Measurements from ENCODE around the gene OSGEP. TPM values are rescaled to one million over a fixed set of nuclear protein-coding genes. Genes with fewer than 3 reads are reported as not detected.

Gene OSGEP
- total RNA-seq, 2 donors from 2014 or later, result 36.1 to 53.4 TPM

DNA sequence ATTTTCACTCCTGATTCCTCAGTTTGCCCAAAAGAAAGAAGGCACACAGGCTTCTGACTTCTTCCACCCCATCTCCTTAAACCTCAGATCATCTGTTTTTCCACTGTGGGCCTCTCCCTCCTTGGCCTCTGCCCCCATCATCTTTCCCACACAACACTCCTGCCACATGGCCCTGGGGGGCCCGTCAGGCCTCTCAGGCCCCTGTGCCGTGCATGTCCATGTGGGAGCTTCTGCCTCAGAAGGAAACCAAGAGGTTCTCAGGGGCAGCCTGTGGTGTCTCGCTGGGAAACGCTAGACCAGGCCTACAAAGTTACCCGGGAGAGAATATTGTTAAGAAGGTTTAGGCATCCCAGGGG is 26.6 kb downstream of the OSGEP start:
- WGBS, 2 donors, result 57 to 80% methylated on average over 5 of the region's 5 CpGs
- ATAC-seq (no peak), DNase-seq (no peak)
- Histone ChIP-seq H3K36me3 (replicated peaks in 1 of 2; ENCODE audit: insufficient read depth in 1 of 2, low read depth in 2 of 2) (no peaks in the 10 kb centered on the region), H3K27me3 (no peaks in the 10 kb centered on the region), H3K9me3 (no peaks in the 10 kb centered on the region), H3K4me3 (no peak overlapping the region), H3K4me1 (peaks cover 8% of the 10 kb centered on the region), H3K27ac (peak overlapping the region in 1 of 4 donors; percentile 31)
- intact Hi-C loops (cut with DNase I), result no loop called here
- TF ChIP-seq, protein P1, sequence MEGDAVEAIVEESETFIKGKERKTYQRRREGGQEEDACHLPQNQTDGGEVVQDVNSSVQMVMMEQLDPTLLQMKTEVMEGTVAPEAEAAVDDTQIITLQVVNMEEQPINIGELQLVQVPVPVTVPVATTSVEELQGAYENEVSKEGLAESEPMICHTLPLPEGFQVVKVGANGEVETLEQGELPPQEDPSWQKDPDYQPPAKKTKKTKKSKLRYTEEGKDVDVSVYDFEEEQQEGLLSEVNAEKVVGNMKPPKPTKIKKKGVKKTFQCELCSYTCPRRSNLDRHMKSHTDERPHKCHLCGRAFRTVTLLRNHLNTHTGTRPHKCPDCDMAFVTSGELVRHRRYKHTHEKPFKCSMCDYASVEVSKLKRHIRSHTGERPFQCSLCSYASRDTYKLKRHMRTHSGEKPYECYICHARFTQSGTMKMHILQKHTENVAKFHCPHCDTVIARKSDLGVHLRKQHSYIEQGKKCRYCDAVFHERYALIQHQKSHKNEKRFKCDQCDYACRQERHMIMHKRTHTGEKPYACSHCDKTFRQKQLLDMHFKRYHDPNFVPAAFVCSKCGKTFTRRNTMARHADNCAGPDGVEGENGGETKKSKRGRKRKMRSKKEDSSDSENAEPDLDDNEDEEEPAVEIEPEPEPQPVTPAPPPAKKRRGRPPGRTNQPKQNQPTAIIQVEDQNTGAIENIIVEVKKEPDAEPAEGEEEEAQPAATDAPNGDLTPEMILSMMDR (IDR thresholded peaks at IDR 0.05), result no peak

DNA sequence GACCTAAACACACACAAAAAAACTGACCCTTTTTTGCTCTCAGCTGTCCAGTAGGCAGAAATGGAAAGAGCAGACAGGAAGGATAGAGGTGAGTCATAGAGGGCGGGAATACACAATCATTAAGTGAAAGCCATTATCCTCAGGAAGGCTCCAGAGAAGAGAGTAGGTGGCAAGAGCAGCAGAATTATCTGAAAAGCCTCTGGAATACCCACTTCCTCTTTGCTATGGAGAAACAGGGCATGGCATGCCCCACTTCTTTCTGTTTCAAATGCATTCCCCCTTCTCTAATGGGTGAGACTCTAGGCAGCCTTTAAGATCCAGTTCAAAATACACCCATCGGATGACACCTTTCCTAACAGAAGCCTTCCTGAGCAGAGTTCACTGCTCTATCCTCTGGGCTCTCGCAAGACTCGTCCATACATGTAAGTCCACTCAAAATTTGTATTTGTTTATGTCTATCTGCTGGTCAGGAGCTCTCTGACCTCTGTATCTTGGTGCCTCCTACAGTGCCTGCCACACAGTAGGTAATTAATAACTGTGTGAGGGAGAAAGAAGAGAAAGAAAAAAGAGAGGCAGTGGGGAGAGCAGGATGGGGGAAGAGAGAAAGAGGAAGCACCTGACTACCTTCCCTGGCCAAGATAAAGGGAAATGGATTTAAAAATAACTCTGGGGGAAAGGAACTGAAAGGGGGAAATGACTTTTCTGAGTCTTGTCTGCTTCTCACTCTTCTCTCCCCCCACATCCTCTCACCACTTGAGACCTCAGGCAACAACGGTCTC is 27.2 kb downstream of the OSGEP start:
- intact Hi-C loops (cut with DNase I), result no loop called here
- TF ChIP-seq, protein P1 (IDR thresholded peaks at IDR 0.05), result no peak
- Histone ChIP-seq H3K27ac (peak overlapping the region in 2 of 4 donors; percentile 31 to 39), H3K36me3 (replicated peaks in 1 of 2; ENCODE audit: insufficient read depth in 1 of 2, low read depth in 2 of 2) (no peaks in the 10 kb centered on the region), H3K4me3 (no peak overlapping the region), H3K4me1 (peaks cover 8% of the 10 kb centered on the region), H3K9me3 (no peaks in the 10 kb centered on the region), H3K27me3 (no peaks in the 10 kb centered on the region)
- 59 to 69% methylated on average over 5 of the region's 5 CpGs for WGBS, 2 donors
- DNase-seq (peak in 1 of 4 donors; percentile 11), ATAC-seq (peak; percentile 42)

DNA sequence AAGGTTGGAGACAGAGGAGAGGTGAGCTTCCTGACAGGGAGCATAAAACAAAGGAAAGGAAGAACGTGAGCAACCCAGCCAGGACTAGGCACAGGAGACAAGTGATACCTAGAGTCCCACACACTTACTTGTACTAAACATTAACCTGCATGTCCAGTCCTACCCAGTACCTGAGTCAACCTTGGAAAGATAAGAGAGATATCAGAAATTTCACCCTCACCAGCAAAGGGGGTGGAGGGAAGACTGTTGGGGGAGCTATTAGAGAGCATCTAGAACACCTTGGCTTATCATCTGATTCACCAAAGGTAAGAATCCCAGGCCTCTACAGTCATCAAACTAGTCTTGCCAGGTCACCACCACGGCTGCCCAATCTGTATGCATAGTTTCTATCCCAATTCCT is 29.8 kb downstream of the OSGEP start:
- Histone ChIP-seq H3K4me3 (no peak overlapping the region), H3K9me3 (no peaks in the 10 kb centered on the region), H3K27me3 (no peaks in the 10 kb centered on the region), H3K4me1 (no peaks in the 10 kb centered on the region), H3K27ac (no peak overlapping the region), H3K36me3 (replicated peaks in 1 of 2; ENCODE audit: insufficient read depth in 1 of 2, low read depth in 2 of 2) (no peaks in the 10 kb centered on the region)
- intact Hi-C loops (cut with DNase I), result no loop called here
- DNase-seq, result no peak
- TF ChIP-seq, protein P1 (IDR thresholded peaks at IDR 0.05), result no peak
- TF ChIP-seq POLR2A (IDR thresholded peaks at IDR 0.05), result no peak
- WGBS, 2 donors, result 17 to 19% methylated on average over 2 of the region's 2 CpGs
- ATAC-seq, result no peak

DNA sequence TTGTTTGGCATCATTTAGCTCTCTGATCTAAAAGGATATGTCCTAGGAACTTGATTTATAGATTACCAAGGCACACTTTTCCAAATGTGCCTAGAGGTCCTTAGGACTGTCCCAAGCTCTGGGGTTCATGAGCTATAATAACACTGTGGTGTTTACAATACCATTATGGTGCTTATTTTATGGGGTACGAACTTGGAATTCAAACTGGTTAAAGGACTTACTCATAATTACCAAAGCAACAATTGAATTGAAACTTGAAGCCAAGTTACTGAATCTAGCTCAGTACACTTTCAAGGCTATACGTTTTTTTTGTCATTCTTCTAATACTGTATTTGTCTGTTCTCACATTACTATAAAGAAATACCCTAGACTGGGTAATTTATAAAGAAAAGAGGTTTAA is 31.7 kb downstream of the OSGEP start:
- Histone ChIP-seq H3K9me3 (no peaks in the 10 kb centered on the region), H3K4me1 (peaks cover 12% of the 10 kb centered on the region), H3K27ac (no peak overlapping the region), H3K4me3 (no peak overlapping the region), H3K27me3 (no peaks in the 10 kb centered on the region), H3K36me3 (replicated peaks in 1 of 2; ENCODE audit: insufficient read depth in 1 of 2, low read depth in 2 of 2) (no peaks in the 10 kb centered on the region)
- 27 to 35% methylated on average over 2 of the region's 2 CpGs for WGBS, 2 donors
- ATAC-seq (no peak), DNase-seq (no peak)
- intact Hi-C loops (cut with DNase I), result no loop called here
- TF ChIP-seq, protein P1 (IDR thresholded peaks at IDR 0.05), result no peak
- no peak for TF ChIP-seq POLR2A (IDR thresholded peaks at IDR 0.05)

DNA sequence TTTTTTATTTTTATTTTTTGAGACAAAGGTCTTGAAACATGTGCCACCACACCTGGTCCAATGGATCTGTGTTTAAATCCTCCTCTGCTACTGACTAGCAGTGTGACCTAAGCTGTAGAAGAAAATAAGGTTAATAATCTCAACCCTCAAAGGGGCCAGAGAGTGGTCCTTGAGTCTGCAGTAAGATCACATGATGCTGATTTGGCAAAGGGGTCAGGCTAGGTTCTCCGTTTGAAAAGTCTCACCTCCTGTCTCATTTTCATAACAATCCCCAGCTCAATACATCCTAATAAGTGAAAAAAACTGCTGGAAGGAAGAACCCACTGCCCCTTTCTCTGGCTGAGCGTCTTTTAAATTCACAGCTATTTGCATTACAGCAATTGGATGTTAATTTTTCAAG is 33.3 kb downstream of the OSGEP start:
- Histone ChIP-seq H3K4me1 (peaks cover 23% of the 10 kb centered on the region), H3K9me3 (no peaks in the 10 kb centered on the region), H3K27me3 (no peaks in the 10 kb centered on the region), H3K27ac (no peak overlapping the region), H3K4me3 (no peak overlapping the region), H3K36me3 (replicated peaks in 1 of 2; ENCODE audit: insufficient read depth in 1 of 2, low read depth in 2 of 2) (no peaks in the 10 kb centered on the region)
- intact Hi-C loops (cut with DNase I), result no loop called here
- TF ChIP-seq POLR2A (IDR thresholded peaks at IDR 0.05), result no peak
- TF ChIP-seq, protein P1 (IDR thresholded peaks at IDR 0.05), result no peak
- ATAC-seq, result no peak
- 49 to 55% methylated on average over 2 of the region's 2 CpGs for WGBS, 2 donors
- DNase-seq, result no peak

Measured in body of pancreas (tissue), 4 donors.